HG02759 (cell line): ENCODE measurements around the gene ARHGAP23.
"Not testable (repeated sequence)": the region's sequence is repeated elsewhere in the genome, so short reads cannot be mapped to it uniquely, and the experiment has no call there.

Source experiments
- ATAC-seq: cut with Tn5 transposase; IDR thresholded peaks from one replicate; pipeline ENCODE4 v1.9.1; 2021; ENCODE audit warnings: mild to moderate bottlenecking, moderate library complexity; ENCODE audit not compliant: unreplicated experiment

ARHGAP23 gene

DNA sequence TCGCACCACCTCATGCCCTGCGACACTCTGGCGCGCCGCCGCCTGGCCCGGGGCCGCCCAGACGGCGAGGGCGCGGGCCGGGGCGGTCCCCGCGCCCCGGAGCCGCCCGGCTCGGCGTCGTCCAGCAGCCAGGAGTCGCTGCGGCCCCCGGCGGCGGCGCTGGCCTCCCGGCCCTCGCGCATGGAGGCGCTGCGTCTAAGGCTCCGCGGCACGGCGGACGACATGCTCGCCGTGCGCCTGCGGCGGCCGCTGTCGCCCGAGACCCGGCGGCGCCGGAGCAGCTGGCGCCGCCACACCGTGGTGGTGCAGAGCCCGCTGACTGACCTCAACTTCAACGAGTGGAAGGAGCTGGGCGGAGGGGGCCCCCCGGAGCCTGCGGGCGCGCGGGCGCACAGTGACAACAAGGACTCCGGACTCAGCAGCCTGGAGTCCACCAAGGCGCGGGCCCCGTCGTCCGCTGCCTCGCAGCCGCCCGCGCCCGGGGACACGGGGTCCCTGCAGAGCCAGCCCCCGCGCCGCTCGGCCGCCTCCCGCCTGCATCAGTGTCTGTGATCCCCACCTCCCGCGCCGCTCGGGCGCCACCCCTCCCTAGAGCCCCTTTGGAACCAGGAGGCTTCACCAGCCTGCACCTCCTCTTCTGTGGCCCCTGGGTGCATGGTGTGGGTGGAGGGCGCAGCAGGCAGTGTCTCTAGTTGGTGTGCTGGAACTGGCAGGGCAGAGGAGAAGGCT, 82.3 kb downstream of the ARHGAP23 start:
- no peak for ATAC-seq

DNA sequence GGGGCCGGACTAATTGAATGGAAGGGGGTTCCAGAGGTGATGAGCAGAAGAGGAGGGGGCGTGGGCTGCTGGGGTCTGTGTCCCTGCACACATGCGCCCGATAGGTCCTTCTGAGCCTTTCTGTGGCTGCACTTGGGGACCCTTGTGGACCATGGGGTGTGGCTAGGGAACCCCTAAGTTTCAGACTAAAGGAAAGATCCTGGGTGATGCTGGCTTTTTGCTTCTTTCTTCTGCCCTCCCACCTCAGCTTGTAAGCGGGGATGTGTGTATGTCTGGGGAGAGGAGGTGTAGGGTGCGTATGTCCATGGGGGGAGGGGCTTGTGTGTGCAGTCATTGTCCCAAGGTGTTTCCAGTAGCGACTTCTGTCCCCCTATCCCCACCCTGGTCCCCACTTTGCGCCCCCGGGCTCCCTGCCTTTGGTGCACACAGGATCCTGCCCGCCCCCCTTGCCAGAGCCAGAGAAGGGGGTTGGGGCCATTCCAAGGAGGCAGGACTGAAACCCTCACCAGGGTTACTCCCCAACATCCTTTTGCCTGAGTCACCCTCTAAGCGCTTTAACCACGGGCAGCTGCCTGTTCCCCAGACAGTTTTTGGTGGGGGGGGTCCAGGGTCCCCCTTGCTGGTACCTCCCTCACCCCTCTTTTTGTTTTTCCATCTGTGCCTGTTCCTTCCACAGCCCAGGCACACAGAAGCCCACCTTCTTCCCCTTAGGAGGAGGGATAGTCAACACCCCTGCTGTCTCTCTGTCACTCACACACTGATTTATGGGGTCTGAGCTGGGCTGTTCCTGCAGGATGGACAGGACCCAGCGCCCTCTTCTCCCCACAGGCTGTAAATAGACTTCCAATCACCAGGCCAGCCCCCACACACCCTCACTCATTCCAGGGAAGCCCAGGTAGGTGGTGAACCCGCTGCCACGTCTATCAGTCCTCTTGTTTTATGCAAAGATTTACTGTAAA, 83.2 kb downstream of the ARHGAP23 start:
- ATAC-seq: no peak

GRCh38 chr17:38512473-38513058, 84.3 kb downstream of the ARHGAP23 start:
- ATAC-seq: no peak

GRCh38 chr17:38526526-38526925, 98.3 kb downstream of the ARHGAP23 start:
- ATAC-seq: not testable (repeated sequence)

DNA sequence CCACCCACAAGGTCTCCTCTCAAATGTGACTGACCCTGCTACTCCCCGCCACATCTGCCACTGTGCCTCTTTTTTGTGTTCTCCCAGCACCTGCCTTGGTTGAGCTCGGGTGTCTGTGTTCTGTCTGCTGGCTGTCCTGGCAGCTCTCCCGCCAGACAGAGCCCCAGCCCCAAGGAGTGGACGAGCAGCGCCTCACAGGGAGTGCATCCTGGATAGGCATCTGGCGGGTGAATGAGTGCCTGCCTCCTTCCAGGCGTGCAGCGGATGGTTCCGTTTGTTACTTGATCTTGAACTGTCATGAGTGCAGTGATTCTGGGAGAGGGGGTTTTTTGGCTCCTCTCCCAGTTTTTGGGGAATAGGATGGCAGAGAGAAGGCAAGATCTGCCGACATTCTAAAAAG, 99.9 kb downstream of the ARHGAP23 start:
- not testable (repeated sequence) for ATAC-seq

DNA sequence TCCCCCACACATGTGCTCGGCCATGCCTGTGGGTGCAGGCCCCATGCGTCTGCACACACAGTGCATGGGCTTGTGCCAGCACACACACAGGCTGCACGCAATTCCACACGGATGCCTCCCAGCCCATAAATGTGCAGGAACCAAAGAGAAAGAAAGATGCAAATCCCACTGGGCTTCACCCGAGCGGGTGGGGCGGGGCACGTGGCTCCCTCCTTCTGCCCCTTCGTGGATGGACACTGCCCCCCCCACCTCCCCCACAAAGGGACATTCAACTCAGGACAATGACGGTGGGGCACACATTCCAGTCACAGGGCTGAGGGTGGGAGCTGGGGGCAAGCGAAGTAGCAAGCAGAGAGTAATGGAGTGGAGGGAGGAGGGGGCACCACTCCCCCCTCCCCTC, 102.6 kb downstream of the ARHGAP23 start:
- ATAC-seq: not testable (repeated sequence)

- not testable (repeated sequence) for ATAC-seq
Measured at GRCh38 chr17:38531761-38532160, 103.5 kb downstream of the ARHGAP23 start.

DNA sequence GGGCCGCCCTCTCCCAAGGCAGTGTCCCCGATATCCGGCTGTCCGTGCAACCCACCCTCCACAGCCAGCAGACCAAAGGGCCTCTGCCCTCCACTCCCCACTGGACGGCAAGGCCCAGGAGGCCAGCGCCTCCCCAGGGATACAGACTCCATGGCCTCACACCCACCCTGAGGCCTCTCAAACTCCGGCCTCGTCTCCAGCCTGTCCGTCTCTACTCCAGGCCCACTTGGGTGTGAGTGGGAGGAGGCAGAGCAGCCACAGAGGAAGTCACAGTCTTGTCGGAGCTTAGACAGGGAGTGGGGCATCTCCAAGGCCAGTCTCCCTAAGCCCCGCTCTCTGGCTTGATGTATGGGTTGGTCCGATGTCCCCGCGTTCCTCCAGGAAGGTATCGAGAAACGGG, 104.2 kb downstream of the ARHGAP23 start:
- ATAC-seq: no peak

DNA sequence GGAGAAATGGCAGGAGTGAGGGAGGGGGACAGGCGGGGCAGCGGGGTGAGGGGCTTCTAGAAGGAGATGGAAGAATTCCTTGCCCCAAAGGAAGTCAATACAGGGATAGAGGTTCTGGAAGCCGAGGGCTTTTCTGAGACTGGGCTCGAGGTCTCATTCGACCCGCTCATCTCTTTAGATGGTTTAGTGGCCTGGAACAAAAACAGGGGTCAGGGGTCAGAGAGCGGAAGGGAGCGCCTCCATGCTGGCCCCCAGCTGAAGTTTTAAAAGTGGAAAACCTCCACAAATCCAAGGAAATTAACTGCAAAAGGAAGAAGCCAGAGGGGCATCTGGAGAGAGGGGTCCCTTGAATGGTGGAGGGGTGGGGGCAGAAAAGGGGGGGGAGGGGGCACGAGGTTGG, 105.0 kb downstream of the ARHGAP23 start:
- no peak for ATAC-seq

- no peak for ATAC-seq
Measured at GRCh38 chr17:38533866-38534497, 105.7 kb downstream of the ARHGAP23 start.

DNA sequence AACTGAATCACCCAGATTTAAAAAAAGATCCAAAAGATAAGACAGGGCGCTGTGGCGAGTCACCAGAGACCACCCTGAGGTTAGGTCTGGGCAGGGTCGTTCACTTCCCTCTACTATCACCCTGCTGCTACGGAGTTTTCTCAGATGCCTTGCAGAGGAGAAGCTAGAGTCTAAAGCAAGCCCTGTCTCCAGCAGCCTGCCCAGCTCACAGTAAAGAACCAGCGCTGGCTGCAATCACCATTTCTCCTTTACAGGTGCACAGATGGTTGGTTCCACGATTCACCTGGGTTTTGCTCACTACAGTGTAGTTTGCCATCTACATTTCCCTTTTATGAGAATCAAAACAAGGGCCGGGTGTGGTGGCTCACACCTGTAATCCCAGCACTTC, 106.2 kb downstream of the ARHGAP23 start:
- ATAC-seq: no peak

DNA sequence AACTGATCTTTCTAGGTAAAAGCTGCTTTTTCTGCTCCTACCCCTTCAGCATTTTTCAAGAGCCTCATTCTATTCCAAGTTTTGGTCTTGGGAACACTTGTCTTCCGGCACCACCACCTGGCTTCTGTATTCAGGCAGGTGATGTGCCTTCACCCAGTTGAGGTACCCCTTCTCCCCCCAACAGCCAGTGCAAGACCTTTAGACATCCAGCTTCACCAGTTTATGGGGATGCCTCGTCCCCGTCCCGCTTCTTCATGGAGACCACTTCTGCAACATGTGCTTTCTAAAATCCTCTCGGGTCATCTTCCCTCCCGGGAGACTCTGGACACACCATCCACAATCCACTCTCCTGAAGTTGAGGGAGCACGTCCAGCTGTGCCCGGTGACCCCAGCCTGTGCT, 107.6 kb downstream of the ARHGAP23 start:
- ATAC-seq: no peak

GRCh38 chr17:38536661-38537060, 108.4 kb downstream of the ARHGAP23 start:
- no peak for ATAC-seq

DNA sequence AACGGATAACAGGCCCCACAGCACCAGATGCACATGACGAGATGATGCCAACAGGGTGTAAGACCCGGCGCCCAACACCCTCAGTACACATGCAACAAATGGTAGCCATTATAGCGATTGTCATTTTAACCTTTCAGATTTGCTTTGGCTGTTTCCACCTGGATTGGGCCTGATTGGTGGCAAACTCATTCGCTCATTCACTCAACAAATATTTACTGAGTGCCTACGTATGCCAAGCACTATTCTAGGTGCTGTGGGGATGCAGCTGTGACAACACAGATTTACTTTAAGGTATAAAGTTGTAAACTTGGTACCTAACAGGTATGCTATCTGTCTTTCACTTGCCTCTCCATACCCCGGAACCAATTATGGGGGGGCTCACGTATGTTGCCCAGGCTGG, 110.6 kb downstream of the ARHGAP23 start:
- no peak for ATAC-seq

GRCh38 chr17:38539386-38539785, 111.1 kb downstream of the ARHGAP23 start:
- no peak for ATAC-seq

GRCh38 chr17:38540514-38541045, 112.3 kb downstream of the ARHGAP23 start:
- ATAC-seq: no peak

- ATAC-seq: no peak
Measured at GRCh38 chr17:38541281-38541680, 113.0 kb downstream of the ARHGAP23 start.

- no peak for ATAC-seq
Measured at GRCh38 chr17:38542286-38542685, 114.0 kb downstream of the ARHGAP23 start.

- ATAC-seq: no peak
Measured at GRCh38 chr17:38543403-38544174, 115.3 kb downstream of the ARHGAP23 start.

DNA sequence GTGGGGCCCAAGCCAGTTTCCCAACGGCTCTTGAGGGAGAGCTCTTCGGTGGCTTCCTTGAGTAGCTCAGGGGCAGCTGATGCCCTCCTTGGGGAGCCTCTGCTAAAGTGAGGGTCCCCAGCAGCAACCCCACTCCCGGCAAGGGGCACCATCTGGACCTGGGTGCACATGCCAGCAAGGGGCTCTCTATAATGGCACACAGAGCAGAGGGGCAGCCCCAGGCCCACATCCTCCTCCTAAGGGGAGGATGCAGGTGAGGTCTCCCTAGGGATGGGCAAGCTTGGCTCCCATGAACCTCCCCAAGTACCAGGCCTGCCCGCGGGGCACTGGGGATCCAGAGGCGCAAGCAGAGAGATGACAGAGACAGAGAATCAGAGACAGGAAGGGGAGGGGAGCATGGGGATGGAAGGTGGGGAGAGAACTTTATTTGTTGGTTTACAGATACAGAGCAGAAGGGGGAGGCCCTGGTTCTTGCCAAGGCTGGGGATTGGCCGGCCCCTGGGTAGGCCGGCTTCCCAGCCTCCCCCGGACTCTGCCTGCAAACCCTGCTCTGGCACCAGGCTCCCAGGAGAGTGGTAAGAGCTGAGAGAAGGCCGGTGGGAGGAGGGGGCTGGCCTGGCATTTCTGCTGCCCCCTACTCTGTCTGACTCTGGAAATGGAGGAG, 116.0 kb downstream of the ARHGAP23 start:
- no peak for ATAC-seq
